ENCODE data around the gene CDX1.
A peak's percentile ranks its signal among the peaks of the same experiment; 100 is the strongest.

CDX1 gene

GRCh38 chr5:150148117-150148927 lies 18.3 kb upstream of the CDX1 start:
- H3K4me1 Mint-ChIP-seq: no peaks in the 10 kb centered on the region
- H3K27ac Mint-ChIP-seq: no peak overlapping the region
- no peaks in the 10 kb centered on the region for H3K27me3 Mint-ChIP-seq
- no peaks in the 10 kb centered on the region for H3K36me3 Mint-ChIP-seq (ENCODE audit: low read depth)
- no peak for ATAC-seq
- no peak for DNase-seq
- no peak overlapping the region for H3K4me3 Mint-ChIP-seq
- H3K9me3 Mint-ChIP-seq: no peaks in the 10 kb centered on the region

GRCh38 chr5:150149618-150150017 lies 17.0 kb upstream of the CDX1 start:
- no peak overlapping the region for H3K27ac Mint-ChIP-seq
- no peaks in the 10 kb centered on the region for H3K27me3 Mint-ChIP-seq
- ATAC-seq: no peak
- H3K4me1 Mint-ChIP-seq: peaks cover 2% of the 10 kb centered on the region
- H3K9me3 Mint-ChIP-seq: no peaks in the 10 kb centered on the region
- no peak for DNase-seq
- H3K36me3 Mint-ChIP-seq (ENCODE audit: low read depth): no peaks in the 10 kb centered on the region
- H3K4me3 Mint-ChIP-seq: no peak overlapping the region

GRCh38 chr5:150152636-150153462 lies 13.7 kb upstream of the CDX1 start:
- no peak for DNase-seq
- Mint-ChIP-seq H3K4me1 (peaks cover 8% of the 10 kb centered on the region), H3K36me3 (ENCODE audit: low read depth) (no peaks in the 10 kb centered on the region)

GRCh38 chr5:150153483-150153882 lies 13.1 kb upstream of the CDX1 start:
- Mint-ChIP-seq H3K9me3 (no peaks in the 10 kb centered on the region), H3K4me1 (peaks cover 8% of the 10 kb centered on the region), H3K27ac (no peak overlapping the region), H3K27me3 (peaks cover 7% of the 10 kb centered on the region), H3K4me3 (no peak overlapping the region), H3K36me3 (ENCODE audit: low read depth) (no peaks in the 10 kb centered on the region)
- ATAC-seq (no peak), DNase-seq (no peak)

More at GRCh38 chr5:150152636-150153462, 13.7 kb upstream of the CDX1 start:
- Mint-ChIP-seq H3K27ac (no peak overlapping the region), H3K27me3 (peaks cover 7% of the 10 kb centered on the region), H3K9me3 (no peaks in the 10 kb centered on the region), H3K4me3 (no peak overlapping the region)
- no peak for ATAC-seq

GRCh38 chr5:150153957-150154617 lies 12.5 kb upstream of the CDX1 start:
- Mint-ChIP-seq H3K36me3 (ENCODE audit: low read depth) (no peaks in the 10 kb centered on the region), H3K4me3 (peak overlapping the region; percentile 15), H3K4me1 (peaks cover 8% of the 10 kb centered on the region), H3K9me3 (no peaks in the 10 kb centered on the region), H3K27ac (no peak overlapping the region), H3K27me3 (peaks cover 7% of the 10 kb centered on the region)
- ATAC-seq (no peak), DNase-seq (no peak)

GRCh38 chr5:150154618-150155128 lies 11.9 kb upstream of the CDX1 start:
- H3K36me3 Mint-ChIP-seq (ENCODE audit: low read depth): no peaks in the 10 kb centered on the region
- peak overlapping the region; percentile 15 for H3K4me3 Mint-ChIP-seq
- peaks cover 7% of the 10 kb centered on the region for H3K27me3 Mint-ChIP-seq
- H3K9me3 Mint-ChIP-seq: no peaks in the 10 kb centered on the region
- DNase-seq: no peak
- no peak overlapping the region for H3K27ac Mint-ChIP-seq
- no peak for ATAC-seq
- H3K4me1 Mint-ChIP-seq: peaks cover 8% of the 10 kb centered on the region

GRCh38 chr5:150155258-150156026 lies 11.1 kb upstream of the CDX1 start, which contains the start of gene PDGFRB:
Gene PDGFRB, minus strand, starts transcription at chr5:150155845. Its CDS starts 18,798 bp downstream, at chr5:150137047.
- Mint-ChIP-seq H3K4me1 (peaks cover 8% of the 10 kb centered on the region), H3K4me3 (peak within 1 kb of the TSS; percentile 76), H3K27me3 (peaks cover 7% of the 10 kb centered on the region), H3K9me3 (no peaks in the 10 kb centered on the region), H3K36me3 (ENCODE audit: low read depth) (no peaks in the 10 kb centered on the region), H3K27ac (peak within 1 kb of the TSS; percentile 31)
- DNase-seq: peak; percentile 53
- peak; percentile 66 for ATAC-seq

- Mint-ChIP-seq H3K36me3 (ENCODE audit: low read depth) (no peaks in the 10 kb centered on the region), H3K9me3 (no peaks in the 10 kb centered on the region), H3K4me3 (peak overlapping the region; percentile 76), H3K4me1 (peaks cover 8% of the 10 kb centered on the region), H3K27me3 (peaks cover 7% of the 10 kb centered on the region), H3K27ac (peak overlapping the region; percentile 31)
- DNase-seq: peak; percentile 11
- no peak for ATAC-seq
Observed at GRCh38 chr5:150156027-150156368, 10.6 kb upstream of the CDX1 start.

GRCh38 chr5:150156540-150156939 lies 10.0 kb upstream of the CDX1 start:
- Mint-ChIP-seq H3K4me3 (peak overlapping the region; percentile 76), H3K27ac (no peak overlapping the region), H3K4me1 (peaks cover 8% of the 10 kb centered on the region), H3K27me3 (peaks cover 7% of the 10 kb centered on the region), H3K36me3 (ENCODE audit: low read depth) (no peaks in the 10 kb centered on the region), H3K9me3 (no peaks in the 10 kb centered on the region)
- DNase-seq: no peak
- no peak for ATAC-seq

- DNase-seq: no peak
- H3K9me3 Mint-ChIP-seq: no peaks in the 10 kb centered on the region
- no peak overlapping the region for H3K27ac Mint-ChIP-seq
- peaks cover 7% of the 10 kb centered on the region for H3K27me3 Mint-ChIP-seq
- no peak overlapping the region for H3K4me3 Mint-ChIP-seq
- no peak for ATAC-seq
- H3K36me3 Mint-ChIP-seq (ENCODE audit: low read depth): no peaks in the 10 kb centered on the region
- H3K4me1 Mint-ChIP-seq: peaks cover 8% of the 10 kb centered on the region
Observed at GRCh38 chr5:150157168-150157567, 9.4 kb upstream of the CDX1 start.

- H3K27me3 Mint-ChIP-seq: peaks cover 7% of the 10 kb centered on the region
- H3K4me3 Mint-ChIP-seq: no peak overlapping the region
- no peaks in the 10 kb centered on the region for H3K36me3 Mint-ChIP-seq (ENCODE audit: low read depth)
- H3K27ac Mint-ChIP-seq: no peak overlapping the region
- no peaks in the 10 kb centered on the region for H3K9me3 Mint-ChIP-seq
- no peak for DNase-seq
- ATAC-seq: no peak
- H3K4me1 Mint-ChIP-seq: peaks cover 8% of the 10 kb centered on the region
Observed at GRCh38 chr5:150158170-150158949, 8.2 kb upstream of the CDX1 start.

GRCh38 chr5:150159031-150159430 lies 7.5 kb upstream of the CDX1 start:
- H3K4me3 Mint-ChIP-seq: no peak overlapping the region
- no peak for ATAC-seq

GRCh38 chr5:150159741-150160179 lies 6.8 kb upstream of the CDX1 start:
- ATAC-seq (no peak), DNase-seq (no peak)
- Mint-ChIP-seq H3K4me1 (peaks cover 6% of the 10 kb centered on the region), H3K4me3 (no peak overlapping the region), H3K27me3 (peaks cover 7% of the 10 kb centered on the region), H3K9me3 (no peaks in the 10 kb centered on the region), H3K36me3 (ENCODE audit: low read depth) (no peaks in the 10 kb centered on the region), H3K27ac (no peak overlapping the region)

More at GRCh38 chr5:150159031-150159430, 7.5 kb upstream of the CDX1 start:
- Mint-ChIP-seq H3K27ac (no peak overlapping the region), H3K9me3 (no peaks in the 10 kb centered on the region), H3K27me3 (peaks cover 7% of the 10 kb centered on the region), H3K36me3 (ENCODE audit: low read depth) (no peaks in the 10 kb centered on the region), H3K4me1 (peaks cover 8% of the 10 kb centered on the region)
- DNase-seq: no peak
